CD8-positive, alpha-beta memory T cell (primary cell): ENCODE measurements around the gene DHRS9. TPM values are rescaled to one million over a fixed set of nuclear protein-coding genes. Genes with fewer than 3 reads are reported as not detected.

ENCODE experiments used
- CTCF ChIA-PET: fragments of 350-600 bp; sonication (Branson Sonifier 250); formaldehyde crosslinking; loops from one replicate; lab custom pipeline; 2021; ENCODE audit warnings: antibody characterized with exemption; lab: Charles Lee
- POLR2A ChIA-PET: fragments of 350-600 bp; sonication (Branson Sonifier 250); formaldehyde crosslinking; loops from one replicate; lab custom pipeline; 2021; ENCODE audit warnings: antibody characterized with exemption; lab: Charles Lee
- DNase-seq, 5 donors: peaks; one replicate each; pipeline versions ENCODE4 v3.0.0 to v3.0.0-alpha.2; 2020 to 2022; ENCODE audit warnings: mixed read lengths in 1 of 5
- H3K27ac ChIP-seq: one replicate; pipeline ENCODE4 v1.7.0; 2013; ENCODE audit warnings: low read depth, mild to moderate bottlenecking, low read length, moderate library complexity
- H3K27me3 ChIP-seq: 2 replicates; pipeline ENCODE4 v1.7.0; 2013; ENCODE audit warnings: low read length, mild to moderate bottlenecking; ENCODE audit not compliant: insufficient read depth, poor library complexity, severe bottlenecking
- H3K36me3 ChIP-seq: 2 replicates; pipeline ENCODE4 v1.7.0; 2013; ENCODE audit warnings: mild to moderate bottlenecking, low read length, moderate library complexity; ENCODE audit not compliant: insufficient read depth
- H3K4me1 ChIP-seq: 2 replicates; pipeline ENCODE4 v1.7.0; 2013; ENCODE audit warnings: mild to moderate bottlenecking, low read length, moderate library complexity; ENCODE audit not compliant: insufficient read depth
- H3K4me3 ChIP-seq: 2 replicates; pipeline ENCODE4 v1.7.0; 2013; ENCODE audit warnings: mild to moderate bottlenecking, low read length
- H3K9me3 ChIP-seq: 2 replicates; pipeline ENCODE4 v1.7.0; 2013; ENCODE audit warnings: mild to moderate bottlenecking, low read length
- H3K27ac Mint-ChIP-seq, 8 donors: one replicate each; pipeline ENCODE4 v1.8.0; 2020 to 2021; ENCODE audit warnings: mixed read lengths in 8 of 8, mild to moderate bottlenecking in 6 of 8, inconsistent platforms in 3 of 8, moderate library complexity in 3 of 8
- H3K27me3 Mint-ChIP-seq, 2 donors: one replicate each; pipeline ENCODE4 v1.8.0; 2020 to 2021; ENCODE audit warnings: mixed read lengths in 2 of 2, mild to moderate bottlenecking in 1 of 2, moderate library complexity in 1 of 2
- H3K36me3 Mint-ChIP-seq, 3 donors: one replicate each; pipeline ENCODE4 v1.8.0; 2020 to 2021; ENCODE audit warnings: mixed read lengths in 3 of 3, inconsistent platforms in 1 of 3, mild to moderate bottlenecking in 1 of 3
- H3K4me1 Mint-ChIP-seq, 3 donors: one replicate each; pipeline ENCODE4 v1.8.0; 2020 to 2021; ENCODE audit warnings: mixed read lengths in 3 of 3, inconsistent platforms in 1 of 3, mild to moderate bottlenecking in 1 of 3
- H3K4me3 Mint-ChIP-seq, 7 donors: one replicate each; pipeline ENCODE4 v1.8.0; 2020 to 2021; ENCODE audit warnings: mixed read lengths in 7 of 7, mild to moderate bottlenecking in 6 of 7, moderate library complexity in 4 of 7, inconsistent platforms in 2 of 7
- H3K9me3 Mint-ChIP-seq, 5 donors: one replicate each; pipeline ENCODE4 v1.8.0; 2020 to 2022; ENCODE audit warnings: mixed read lengths in 5 of 5, mild to moderate bottlenecking in 3 of 5, moderate library complexity in 2 of 5, inconsistent platforms in 1 of 5
- polyA plus RNA-seq: library from polyadenylated mRNA; unstranded; fragments of 300-500 nt; fragmentation: Illumina TruSeq; gene quantifications from one replicate; pipeline ENCODE4 v1.2.3, GENCODE V29; 2021
- total RNA-seq, 2 experiments: library from RNA; stranded (reverse); gene quantifications; one replicate each; pipeline ENCODE4 v1.2.3, GENCODE V29; 2021

Gene DHRS9
- total and polyA plus RNA-seq, 3 experiments from 2014 or later: 0.20 to 0.37 TPM; not detected in 1

DNA sequence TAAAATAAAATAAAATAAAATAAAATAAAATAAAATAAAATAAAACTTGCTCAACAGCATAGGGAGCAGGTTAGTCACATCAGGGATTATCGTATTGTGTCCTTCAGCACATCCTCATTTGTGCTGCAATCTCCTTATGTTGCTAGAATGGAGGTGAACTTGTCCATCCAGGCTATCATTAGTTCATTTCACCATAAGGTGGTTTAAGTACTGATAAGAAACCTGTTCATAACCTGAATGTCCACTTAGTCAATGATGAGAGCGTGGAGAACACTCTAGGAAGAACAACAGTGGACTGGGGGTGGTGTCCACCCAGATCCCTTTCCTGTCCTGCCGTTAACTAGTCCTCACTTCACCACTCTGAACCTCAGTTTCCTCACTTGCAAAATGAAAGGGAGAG lies 21.9 kb downstream of the DHRS9 start:
- peaks cover 13 to 27% of the 10 kb centered on the region in 2 donors for H3K27me3 Mint-ChIP-seq
- peaks cover 2 to 8% (median 7%) of the 10 kb centered on the region in 3 donors for H3K4me1 Mint-ChIP-seq
- CTCF ChIA-PET: no interaction called here
- peaks cover 8% of the 10 kb centered on the region for H3K4me1 ChIP-seq
- no peak overlapping the region for H3K4me3 Mint-ChIP-seq
- peaks cover 0 to 11% (median 2%) of the 10 kb centered on the region in 3 donors for H3K36me3 Mint-ChIP-seq
- no peak overlapping the region for H3K27ac Mint-ChIP-seq
- H3K27me3 ChIP-seq: no peaks in the 10 kb centered on the region
- H3K27ac ChIP-seq: no peak overlapping the region
- no peak for DNase-seq
- POLR2A ChIA-PET: no interaction called here
- no peaks in the 10 kb centered on the region for H3K9me3 Mint-ChIP-seq
- H3K9me3 ChIP-seq: no peaks in the 10 kb centered on the region
- no peaks in the 10 kb centered on the region for H3K36me3 ChIP-seq
- H3K4me3 ChIP-seq: no peak overlapping the region

GRCh38 chr2:169091761-169092519 lies 22.6 kb downstream of the DHRS9 start:
- no peak for DNase-seq
- H3K27me3 Mint-ChIP-seq: peaks cover 10 to 24% of the 10 kb centered on the region in 2 donors
- Histone ChIP-seq H3K27me3 (no peaks in the 10 kb centered on the region), H3K36me3 (no peaks in the 10 kb centered on the region), H3K4me3 (no peak overlapping the region), H3K9me3 (no peaks in the 10 kb centered on the region), H3K27ac (no peak overlapping the region), H3K4me1 (peaks cover 8% of the 10 kb centered on the region)
- H3K9me3 Mint-ChIP-seq: no peaks in the 10 kb centered on the region
- H3K27ac Mint-ChIP-seq: no peak overlapping the region
- ChIA-PET POLR2A (no interaction called here), CTCF (no interaction called here)
- H3K36me3 Mint-ChIP-seq: peaks cover 0 to 6% (median 0%) of the 10 kb centered on the region in 3 donors
- H3K4me1 Mint-ChIP-seq: peaks cover 2 to 8% (median 7%) of the 10 kb centered on the region in 3 donors
- no peak overlapping the region for H3K4me3 Mint-ChIP-seq

DNA sequence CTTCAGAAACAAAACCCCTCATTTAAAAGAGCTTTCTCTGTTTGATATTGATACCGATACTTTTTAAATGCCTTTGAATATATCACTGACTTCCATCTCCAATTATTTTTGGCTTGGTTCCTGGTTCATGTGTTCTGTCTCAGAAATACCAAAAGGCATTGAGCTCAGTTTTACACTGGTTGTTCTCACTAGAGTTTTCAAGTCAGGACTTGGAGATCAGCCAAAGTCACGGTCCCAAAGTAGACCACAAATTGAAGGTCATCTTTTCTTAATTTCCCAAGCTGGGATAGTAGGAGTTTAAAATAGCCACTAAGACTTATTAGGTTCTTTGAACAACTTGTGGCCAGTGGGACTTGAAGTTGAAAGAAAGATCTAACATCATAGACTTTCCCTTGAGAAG lies 24.2 kb downstream of the DHRS9 start:
- Mint-ChIP-seq H3K4me1 (peaks cover 2 to 8% (median 7%) of the 10 kb centered on the region in 3 donors), H3K27me3 (peaks cover 10 to 23% of the 10 kb centered on the region in 2 donors), H3K4me3 (no peak overlapping the region), H3K27ac (no peak overlapping the region), H3K36me3 (peaks cover 0 to 4% (median 0%) of the 10 kb centered on the region in 3 donors), H3K9me3 (no peaks in the 10 kb centered on the region)
- no peaks in the 10 kb centered on the region for H3K36me3 ChIP-seq
- H3K27me3 ChIP-seq: no peaks in the 10 kb centered on the region
- ChIA-PET POLR2A (no interaction called here), CTCF (interaction anchor here (1.0 kb wide), 2 partner anchors 16 to 48 kb away, joined by 3 read pairs; no protein-coding TSS in a partner anchor)
- H3K9me3 ChIP-seq: no peaks in the 10 kb centered on the region
- no peak overlapping the region for H3K27ac ChIP-seq
- DNase-seq: no peak
- peaks cover 8% of the 10 kb centered on the region for H3K4me1 ChIP-seq
- no peak overlapping the region for H3K4me3 ChIP-seq

DNA sequence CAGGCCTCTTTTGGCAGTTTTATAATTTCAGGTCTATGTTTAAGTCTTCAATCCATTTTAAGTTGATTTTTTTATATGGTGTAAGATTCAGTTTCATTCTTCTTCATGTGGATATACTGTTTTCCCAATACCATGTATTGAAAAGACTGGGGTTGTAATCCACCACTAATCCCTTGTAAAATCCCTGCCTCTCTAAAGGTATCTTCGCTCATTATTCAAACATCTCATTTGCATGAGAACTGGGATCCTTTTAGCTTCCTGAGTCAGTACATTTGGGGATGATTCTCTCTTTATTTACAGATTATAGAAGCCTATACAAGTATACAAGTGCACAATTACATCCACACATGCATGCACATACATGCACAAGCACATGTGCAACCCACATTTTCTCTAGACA lies 25.3 kb downstream of the DHRS9 start:
- DNase-seq: no peak
- H3K9me3 Mint-ChIP-seq: peaks cover 0 to 2% (median 0%) of the 10 kb centered on the region in 5 donors
- peaks cover 10 to 18% of the 10 kb centered on the region in 2 donors for H3K27me3 Mint-ChIP-seq
- H3K4me1 Mint-ChIP-seq: peaks cover 2 to 8% (median 7%) of the 10 kb centered on the region in 3 donors
- Histone ChIP-seq H3K4me1 (peaks cover 8% of the 10 kb centered on the region), H3K36me3 (no peaks in the 10 kb centered on the region), H3K9me3 (no peaks in the 10 kb centered on the region), H3K27me3 (no peaks in the 10 kb centered on the region), H3K4me3 (no peak overlapping the region), H3K27ac (no peak overlapping the region)
- POLR2A ChIA-PET: no interaction called here
- H3K27ac Mint-ChIP-seq: no peak overlapping the region
- H3K4me3 Mint-ChIP-seq: no peak overlapping the region
- CTCF ChIA-PET: no interaction called here
- peaks cover 0 to 7% (median 2%) of the 10 kb centered on the region in 3 donors for H3K36me3 Mint-ChIP-seq

DNA sequence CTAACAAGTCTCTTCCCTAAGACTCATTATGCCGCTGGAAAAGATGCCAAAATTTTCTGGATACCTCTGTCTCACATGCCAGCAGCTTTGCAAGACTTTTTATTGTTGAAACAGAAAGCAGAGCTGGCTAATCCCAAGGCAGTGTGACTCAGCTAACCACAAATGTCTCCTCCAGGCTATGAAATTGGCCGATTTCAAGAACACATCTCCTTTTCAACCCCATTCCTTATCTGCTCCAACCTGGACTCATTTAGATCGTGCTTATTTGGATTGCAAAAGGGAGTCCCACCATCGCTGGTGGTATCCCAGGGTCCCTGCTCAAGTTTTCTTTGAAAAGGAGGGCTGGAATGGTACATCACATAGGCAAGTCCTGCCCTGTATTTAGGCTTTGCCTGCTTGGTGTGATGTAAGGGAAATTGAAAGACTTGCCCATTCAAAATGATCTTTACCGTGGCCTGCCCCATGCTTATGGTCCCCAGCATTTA lies 26.3 kb downstream of the DHRS9 start:
- Mint-ChIP-seq H3K9me3 (peaks cover 0 to 2% (median 0%) of the 10 kb centered on the region in 5 donors), H3K36me3 (peaks cover 0 to 7% (median 2%) of the 10 kb centered on the region in 3 donors), H3K4me1 (peaks cover 2 to 8% (median 7%) of the 10 kb centered on the region in 3 donors), H3K27ac (peak overlapping the region in 1 of 8 donors; percentile 77), H3K27me3 (peaks cover 10 to 16% of the 10 kb centered on the region in 2 donors), H3K4me3 (peak overlapping the region in 1 of 7 donors; percentile 62)
- H3K4me3 ChIP-seq: no peak overlapping the region
- POLR2A ChIA-PET: no interaction called here
- no peak overlapping the region for H3K27ac ChIP-seq
- peaks cover 8% of the 10 kb centered on the region for H3K4me1 ChIP-seq
- H3K27me3 ChIP-seq: no peaks in the 10 kb centered on the region
- CTCF ChIA-PET: no interaction called here
- no peaks in the 10 kb centered on the region for H3K36me3 ChIP-seq
- no peak for DNase-seq
- H3K9me3 ChIP-seq: no peaks in the 10 kb centered on the region

GRCh38 chr2:169104848-169105247 lies 35.5 kb downstream of the DHRS9 start:
- Histone ChIP-seq H3K36me3 (no peaks in the 10 kb centered on the region), H3K4me1 (peaks cover 54% of the 10 kb centered on the region), H3K27me3 (no peaks in the 10 kb centered on the region), H3K27ac (no peak overlapping the region), H3K4me3 (no peak overlapping the region), H3K9me3 (no peaks in the 10 kb centered on the region)
- peak overlapping the region in 2 of 8 donors; percentile 27 to 85 for H3K27ac Mint-ChIP-seq
- ChIA-PET POLR2A (no interaction called here), CTCF (interaction anchor here (8.0 kb wide), 1 partner anchor 36 kb away, joined by 147 read pairs; no protein-coding TSS in a partner anchor)
- DNase-seq: no peak
- H3K4me1 Mint-ChIP-seq: peaks cover 48 to 54% (median 52%) of the 10 kb centered on the region in 3 donors
- H3K4me3 Mint-ChIP-seq: peak overlapping the region in 1 of 7 donors; percentile 34
- no peaks in the 10 kb centered on the region for H3K9me3 Mint-ChIP-seq
- H3K36me3 Mint-ChIP-seq: peaks cover 0 to 8% (median 0%) of the 10 kb centered on the region in 3 donors
- H3K27me3 Mint-ChIP-seq: peaks cover 0 to 4% of the 10 kb centered on the region in 2 donors

DNA sequence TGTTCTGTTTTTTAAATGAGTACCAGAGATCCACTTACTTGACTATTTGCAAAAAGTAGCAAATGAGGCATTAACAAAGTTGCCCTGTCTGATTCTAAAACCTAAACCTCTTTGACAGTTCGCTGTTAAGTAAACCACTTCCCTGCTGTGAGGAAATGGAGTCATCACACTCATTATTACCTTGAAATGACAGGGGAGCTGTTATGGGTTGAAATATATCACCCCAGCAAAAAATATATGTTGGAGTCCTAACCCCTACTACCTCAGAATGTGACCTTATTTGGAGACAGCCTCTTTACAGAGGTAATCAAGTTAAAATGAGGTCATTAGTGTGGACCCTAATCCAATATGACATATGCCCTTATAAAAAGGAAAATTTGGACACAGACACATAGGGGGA lies 36.1 kb downstream of the DHRS9 start:
- peak overlapping the region in 6 of 7 donors; percentile 4 to 65 (median 34) for H3K4me3 Mint-ChIP-seq
- no peaks in the 10 kb centered on the region for H3K9me3 Mint-ChIP-seq

GRCh38 chr2:169106134-169106533 lies 36.8 kb downstream of the DHRS9 start:
- Histone ChIP-seq H3K27ac (no peak overlapping the region), H3K4me3 (no peak overlapping the region), H3K27me3 (no peaks in the 10 kb centered on the region), H3K36me3 (no peaks in the 10 kb centered on the region), H3K9me3 (no peaks in the 10 kb centered on the region), H3K4me1 (peaks cover 55% of the 10 kb centered on the region)
- Mint-ChIP-seq H3K27me3 (peaks cover 0 to 8% of the 10 kb centered on the region in 2 donors), H3K4me1 (peaks cover 49 to 56% (median 54%) of the 10 kb centered on the region in 3 donors), H3K27ac (peak overlapping the region in 7 of 8 donors; percentile 11 to 52 (median 32)), H3K4me3 (peak overlapping the region in 5 of 7 donors; percentile 8 to 44 (median 34)), H3K36me3 (peaks cover 0 to 8% (median 0%) of the 10 kb centered on the region in 3 donors), H3K9me3 (no peaks in the 10 kb centered on the region)
- ChIA-PET CTCF (interaction anchor here (6.8 to 8.0 kb wide), 2 partner anchors 25 to 35 kb away, joined by 76 to 147 read pairs; no protein-coding TSS in a partner anchor), POLR2A (no interaction called here)
- no peak for DNase-seq

More for the DNA sequence above, 36.1 kb downstream of the DHRS9 start:
- ChIA-PET CTCF (interaction anchor here (6.8 to 8.0 kb wide), 2 partner anchors 25 to 36 kb away, joined by 76 to 147 read pairs; no protein-coding TSS in a partner anchor), POLR2A (no interaction called here)
- Mint-ChIP-seq H3K27me3 (peaks cover 0 to 4% of the 10 kb centered on the region in 2 donors), H3K27ac (peak overlapping the region in 7 of 8 donors; percentile 1 to 85 (median 43)), H3K36me3 (peaks cover 0 to 8% (median 0%) of the 10 kb centered on the region in 3 donors), H3K4me1 (peaks cover 49 to 56% (median 54%) of the 10 kb centered on the region in 3 donors)
- no peak for DNase-seq
- H3K36me3 ChIP-seq: no peaks in the 10 kb centered on the region
- H3K27ac ChIP-seq: no peak overlapping the region
- H3K4me1 ChIP-seq: peaks cover 55% of the 10 kb centered on the region
- no peaks in the 10 kb centered on the region for H3K9me3 ChIP-seq
- H3K4me3 ChIP-seq: no peak overlapping the region
- no peaks in the 10 kb centered on the region for H3K27me3 ChIP-seq
